Transverse colon (tissue), 4 donors: Measurements from ENCODE around the gene CPEB1. TPM values are rescaled to one million over a fixed set of nuclear protein-coding genes. Genes with fewer than 3 reads are reported as not detected.

Experiments
- DNase-seq: peaks from one replicate; pipeline ENCODE4 v3.0.0-alpha.2; 2019
- H3K27ac ChIP-seq, 4 donors: fragments of 200-600 bp; sonication (generic); 2 replicates each; pipeline ENCODE4 v1.5.1; 2016 to 2018; ENCODE audit warnings: inconsistent platforms in 4 of 4
- H3K27me3 ChIP-seq: fragments of 200-600 bp; sonication (generic); 2 replicates; pipeline ENCODE4 v1.5.1; 2017; ENCODE audit warnings: inconsistent platforms
- H3K36me3 ChIP-seq, 4 donors: fragments of 200-600 bp; sonication (generic); 2 replicates each; pipeline ENCODE4 v1.5.1; 2017 to 2019; ENCODE audit warnings: inconsistent platforms in 4 of 4
- H3K4me1 ChIP-seq, 4 donors: fragments of 200-600 bp; sonication (generic); 2 replicates each; pipeline ENCODE4 v1.5.1; 2017 to 2020; ENCODE audit warnings: inconsistent platforms in 4 of 4
- H3K4me3 ChIP-seq, 4 donors: fragments of 200-600 bp; sonication (generic); 1 replicate in 1 of 4; 2 replicates in 3 of 4; pipeline versions ENCODE4 v1.5.1 to v1.6.1; 2017 to 2019; ENCODE audit warnings: inconsistent platforms in 4 of 4
- H3K9me3 ChIP-seq, 2 donors: fragments of 200-600 bp; sonication (generic); 2 replicates each; pipeline ENCODE4 v1.5.1; 2017 to 2019; ENCODE audit warnings: inconsistent platforms in 2 of 2
- EP300 ChIP-seq: sonication (generic); formaldehyde crosslinking; IDR thresholded peaks from one replicate; pipeline ENCODE4 v1.6.1; 2017; ENCODE audit warnings: antibody characterized with exemption, low read depth
- POLR2A ChIP-seq: fragments of 450-650 bp; IDR thresholded peaks from one replicate; pipeline ENCODE4 v1.6.1; 2016; ENCODE audit warnings: antibody characterized with exemption, mild to moderate bottlenecking, moderate library complexity
- POLR2AphosphoS5 ChIP-seq, 3 donors: sonication (generic); formaldehyde crosslinking; IDR thresholded peaks; one replicate each; pipeline ENCODE4 v1.6.1; 2016; ENCODE audit warnings: antibody characterized with exemption in 3 of 3
- WGBS, 2 donors: methylation state at CpG; one replicate each; pipeline ENCODE4 v1.1.5; 2018; ENCODE audit warnings: low coverage in 1 of 2; 5-methylcytosine and 5-hydroxymethylcytosine counted together
- in situ Hi-C, 4 donors: fragments of 200-750 bp; cut with MboI; loops; one replicate each; pipeline versions ENCODE4 v1.15.0 to v1.15.1; 2017; ENCODE audit warnings: low sequenced_read_pairs in 3 of 4, low pct_ligation_motif_present in 1 of 4, low pct_unique_long_range_greater_than_20kb in 1 of 4
- intact Hi-C: fragments of 100-400 bp; cut with DNase I; formaldehyde crosslinking; loops from one replicate; pipeline ENCODE4 v1.15.1; 2023; ENCODE audit warnings: low total_unique reads
- total RNA-seq, 4 donors: library from RNA; depleted of rRNA; stranded (reverse); fragments of >200 nt; gene quantifications; one replicate each; pipeline ENCODE4 v1.1.0, GENCODE V29; 2016
- TF ChIP-seq, protein P1 (sequence below), 5 experiments: fragments of 200-600 bp in 3 of 5; fragments of 450-650 bp in 2 of 5; sonication (generic) in 3 of 5; IDR thresholded peaks; 1 replicate in 2 of 5; 2 replicates in 3 of 5; pipeline ENCODE4 v1.5.1; 2016 to 2017; ENCODE audit warnings: antibody characterized with exemption in 5 of 5, inconsistent platforms in 3 of 5, mild to moderate bottlenecking in 2 of 5, moderate library complexity in 1 of 5

CPEB1 gene
- total RNA-seq, 4 donors from 2014 or later: 3.7 to 5.6 (median 3.8) TPM; not detected in 1

DNA sequence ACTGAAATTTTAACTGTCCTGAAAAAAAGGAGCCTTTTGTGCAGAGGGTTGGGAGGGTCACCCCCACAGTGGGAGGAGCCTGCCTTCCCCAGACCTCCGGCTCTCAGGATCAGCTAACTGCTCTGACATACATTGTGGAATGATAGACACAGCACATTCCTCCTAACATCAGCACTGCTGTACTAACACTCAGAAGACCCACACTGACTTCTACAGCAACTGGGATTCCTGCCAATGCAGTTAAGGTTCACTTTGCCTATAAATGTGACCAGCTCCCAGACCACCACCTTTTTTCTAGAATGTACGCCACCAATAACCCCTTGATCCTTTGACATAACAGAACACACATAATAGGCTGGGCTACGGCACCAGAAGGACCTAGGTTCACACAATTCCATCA, 3.2 kb downstream of the CPEB1 start:
- Histone ChIP-seq H3K36me3 (no peaks in the 10 kb centered on the region), H3K27me3 (peaks cover 87% of the 10 kb centered on the region), H3K9me3 (no peaks in the 10 kb centered on the region), H3K4me3 (no peak overlapping the region), H3K4me1 (peaks cover 0 to 27% (median 12%) of the 10 kb centered on the region in 4 donors), H3K27ac (no peak overlapping the region)
- WGBS, 2 donors: 42 to 55% methylated on average over 2 to 3 of the region's 3 CpGs
- TF ChIP-seq, protein P1, sequence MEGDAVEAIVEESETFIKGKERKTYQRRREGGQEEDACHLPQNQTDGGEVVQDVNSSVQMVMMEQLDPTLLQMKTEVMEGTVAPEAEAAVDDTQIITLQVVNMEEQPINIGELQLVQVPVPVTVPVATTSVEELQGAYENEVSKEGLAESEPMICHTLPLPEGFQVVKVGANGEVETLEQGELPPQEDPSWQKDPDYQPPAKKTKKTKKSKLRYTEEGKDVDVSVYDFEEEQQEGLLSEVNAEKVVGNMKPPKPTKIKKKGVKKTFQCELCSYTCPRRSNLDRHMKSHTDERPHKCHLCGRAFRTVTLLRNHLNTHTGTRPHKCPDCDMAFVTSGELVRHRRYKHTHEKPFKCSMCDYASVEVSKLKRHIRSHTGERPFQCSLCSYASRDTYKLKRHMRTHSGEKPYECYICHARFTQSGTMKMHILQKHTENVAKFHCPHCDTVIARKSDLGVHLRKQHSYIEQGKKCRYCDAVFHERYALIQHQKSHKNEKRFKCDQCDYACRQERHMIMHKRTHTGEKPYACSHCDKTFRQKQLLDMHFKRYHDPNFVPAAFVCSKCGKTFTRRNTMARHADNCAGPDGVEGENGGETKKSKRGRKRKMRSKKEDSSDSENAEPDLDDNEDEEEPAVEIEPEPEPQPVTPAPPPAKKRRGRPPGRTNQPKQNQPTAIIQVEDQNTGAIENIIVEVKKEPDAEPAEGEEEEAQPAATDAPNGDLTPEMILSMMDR (IDR thresholded peaks at IDR 0.05): no peak
- TF ChIP-seq POLR2AphosphoS5 (IDR thresholded peaks at IDR 0.05) (no peak), EP300 (no peak), POLR2A (no peak)
- intact Hi-C loops (no loop called here), in situ Hi-C loops (no loop called here)
- no peak for DNase-seq

DNA sequence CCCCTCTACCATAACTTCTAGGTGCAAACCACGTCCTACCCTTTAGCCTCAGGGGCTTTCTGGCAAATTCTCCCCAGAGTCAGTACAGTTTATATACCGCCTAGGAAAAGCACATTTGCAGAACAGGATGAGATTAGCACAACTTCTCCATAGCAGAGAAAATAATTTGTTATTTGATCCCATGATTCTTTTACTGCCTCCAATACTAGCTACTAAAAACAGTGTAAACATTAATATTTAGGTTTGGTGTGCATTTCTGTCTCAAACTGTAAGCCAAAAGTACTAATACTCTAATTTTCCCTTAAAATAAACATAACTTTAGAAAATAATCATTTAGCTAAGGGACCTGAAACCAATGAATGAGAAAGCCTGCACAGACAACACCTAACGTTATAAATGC, 4.5 kb downstream of the CPEB1 start:
- intact Hi-C loops: no loop called here
- TF ChIP-seq EP300 (no peak), POLR2A (no peak), POLR2AphosphoS5 (IDR thresholded peaks at IDR 0.05) (no peak)
- TF ChIP-seq, protein P1 (IDR thresholded peaks at IDR 0.05): no peak
- WGBS, 2 donors: 46 to 48% methylated on average over 3 of the region's 3 CpGs

GRCh38 chr15:82641129-82641798, 5.9 kb downstream of the CPEB1 start:
- in situ Hi-C loops (no loop called here), intact Hi-C loops (no loop called here)
- H3K36me3 ChIP-seq: no peaks in the 10 kb centered on the region
- WGBS, 2 donors: 44 to 60% methylated on average over 1 to 2 of the region's 2 CpGs
- H3K27me3 ChIP-seq: peaks cover 60% of the 10 kb centered on the region
- H3K9me3 ChIP-seq: no peaks in the 10 kb centered on the region
- H3K27ac ChIP-seq: no peak overlapping the region
- peaks cover 0 to 3% (median 0%) of the 10 kb centered on the region in 4 donors for H3K4me1 ChIP-seq
- TF ChIP-seq, protein P1 (IDR thresholded peaks at IDR 0.05): no peak
- TF ChIP-seq POLR2A: no peak
- H3K4me3 ChIP-seq: no peak overlapping the region
- no peak for DNase-seq

More for the DNA sequence above, 4.5 kb downstream of the CPEB1 start:
- in situ Hi-C loops: no loop called here
- Histone ChIP-seq H3K9me3 (no peaks in the 10 kb centered on the region), H3K27me3 (peaks cover 74% of the 10 kb centered on the region), H3K4me1 (peaks cover 0 to 17% (median 9%) of the 10 kb centered on the region in 4 donors), H3K4me3 (no peak overlapping the region), H3K27ac (no peak overlapping the region), H3K36me3 (no peaks in the 10 kb centered on the region)
- no peak for DNase-seq

- Histone ChIP-seq H3K27me3 (peaks cover 54% of the 10 kb centered on the region), H3K4me1 (no peaks in the 10 kb centered on the region), H3K36me3 (no peaks in the 10 kb centered on the region), H3K4me3 (no peak overlapping the region), H3K9me3 (no peaks in the 10 kb centered on the region), H3K27ac (no peak overlapping the region)
- TF ChIP-seq EP300 (no peak), POLR2AphosphoS5 (IDR thresholded peaks at IDR 0.05) (no peak), POLR2A (no peak)
- TF ChIP-seq, protein P1 (IDR thresholded peaks at IDR 0.05): no peak
- intact Hi-C loops: no loop called here
- no peak for DNase-seq
- in situ Hi-C loops: no loop called here
- WGBS, 2 donors: 58 to 70% methylated on average over 2 to 3 of the region's 3 CpGs
Observed at GRCh38 chr15:82640672-82641071, 6.5 kb downstream of the CPEB1 start.
